HEK293T (cell line): ENCODE results near the gene DNAJC4.

Experiments
- CTCF ChIA-PET: fragments of 350-600 bp; formaldehyde crosslinking; extraction: SDS; loops from one replicate; lab custom pipeline; 2021; ENCODE audit warnings: antibody characterized with exemption, inconsistent platforms; lab: Yijun Ruan, JAX
- POLR2A ChIA-PET: fragments of 350-600 bp; formaldehyde crosslinking; extraction: SDS; loops from one replicate; lab custom pipeline; 2020; ENCODE audit warnings: antibody characterized with exemption, inconsistent platforms; lab: Yijun Ruan, JAX
- DNase-seq: peaks from one replicate; pipeline ENCODE4 v3.0.0; 2012; ENCODE audit warnings: mixed read lengths; ENCODE audit errors: extremely low spot score
- ARNT ChIP-seq: fragments of 450-650 bp; IDR thresholded peaks from 2 replicates; pipeline ENCODE4 v1.6.1; 2017; ENCODE audit warnings: mild to moderate bottlenecking
- BHLHE40 ChIP-seq: fragments of 450-650 bp; IDR thresholded peaks from 2 replicates; pipeline ENCODE4 v1.6.1; 2016; ENCODE audit warnings: mild to moderate bottlenecking, moderate library complexity, borderline replicate concordance
- CTBP1 ChIP-seq: fragments of 450-650 bp; IDR thresholded peaks from 2 replicates; pipeline ENCODE4 v1.6.1; 2016; ENCODE audit warnings: borderline replicate concordance
- ELF4 ChIP-seq: fragments of 450-650 bp; IDR thresholded peaks from 2 replicates; pipeline ENCODE4 v1.6.1; 2017; ENCODE audit warnings: antibody characterized with exemption
- FOXA1 ChIP-seq: fragments of 450-650 bp; IDR thresholded peaks from 2 replicates; pipeline ENCODE4 v1.6.1; 2016; ENCODE audit warnings: mild to moderate bottlenecking
- FOXK2 ChIP-seq: fragments of 450-650 bp; IDR thresholded peaks from 2 replicates; pipeline ENCODE4 v1.6.1; 2016; ENCODE audit warnings: mild to moderate bottlenecking
- FOXM1 ChIP-seq: fragments of 450-650 bp; IDR thresholded peaks from 2 replicates; pipeline ENCODE4 v1.6.1; 2017; ENCODE audit warnings: mild to moderate bottlenecking, borderline replicate concordance
- HDGF ChIP-seq: fragments of 450-650 bp; IDR thresholded peaks from 2 replicates; pipeline ENCODE4 v1.6.1; 2017; ENCODE audit warnings: antibody characterized with exemption, borderline replicate concordance
- L3MBTL2 ChIP-seq: fragments of 450-650 bp; conservative IDR thresholded peaks from 2 replicates; pipeline ENCODE4 v1.6.1; 2016; ENCODE audit warnings: mild to moderate bottlenecking
- LEF1 ChIP-seq: fragments of 450-650 bp; IDR thresholded peaks from 2 replicates; pipeline ENCODE4 v1.6.1; 2017; ENCODE audit warnings: mild to moderate bottlenecking, borderline replicate concordance
- NFRKB ChIP-seq: fragments of 450-650 bp; IDR thresholded peaks from 2 replicates; pipeline ENCODE4 v1.6.1; 2016; ENCODE audit warnings: mild to moderate bottlenecking, moderate library complexity
- PKNOX1 ChIP-seq: fragments of 450-650 bp; IDR thresholded peaks from 2 replicates; pipeline ENCODE4 v1.6.1; 2016
- SP1 ChIP-seq: fragments of 450-650 bp; IDR thresholded peaks from 2 replicates; pipeline ENCODE4 v1.6.1; 2017
- SUZ12 ChIP-seq: fragments of 450-650 bp; IDR thresholded peaks from 2 replicates; pipeline ENCODE4 v1.6.1; 2016; ENCODE audit warnings: mild to moderate bottlenecking
- TARDBP ChIP-seq: fragments of 450-650 bp; IDR thresholded peaks from 2 replicates; pipeline ENCODE4 v1.6.1; 2016
- ZNF384 ChIP-seq: fragments of 450-650 bp; IDR thresholded peaks from 2 replicates; pipeline ENCODE4 v1.6.1; 2016

DNAJC4 gene

GRCh38 chr11:64251016-64251752 lies 20.8 kb downstream of the DNAJC4 start, which contains the start of gene PLCB3:
TSS of gene PLCB3 (plus strand) at chr11:64251530. CDS start at chr11:64251650, 120 bp downstream.
- CTCF ChIA-PET = interaction anchor here (0.6 to 3.3 kb wide), 8 partner anchors 16 to 53 kb away, joined by 3 to 14 read pairs (median 4); partner anchors contain the start of genes ESRRA, FERMT3, NUDT22 and TRPT1
- peak; percentile 83 for DNase-seq
- POLR2A ChIA-PET = interaction anchor here (0.8 to 8.9 kb wide), 7 partner anchors 12 to 86 kb away, joined by 3 to 78 read pairs (median 3); partner anchors contain the start of genes PRDX5, STIP1 and TRMT112
- no peak for TF ChIP-seq CTBP1
- TF ChIP-seq SUZ12 = no peak
- no peak for TF ChIP-seq ELF4
- no peak for TF ChIP-seq TARDBP
- no peak for TF ChIP-seq HDGF
- no peak for TF ChIP-seq FOXA1
- TF ChIP-seq ZNF384 = no peak
- no peak for TF ChIP-seq ARNT
- no peak for TF ChIP-seq SP1
- TF ChIP-seq LEF1 = no peak
- no peak for TF ChIP-seq BHLHE40
- no peak for TF ChIP-seq NFRKB
- no peak for TF ChIP-seq PKNOX1

- no peak for DNase-seq
- TF ChIP-seq FOXK2 = no peak
- no peak for TF ChIP-seq ZNF384
- TF ChIP-seq L3MBTL2 = no peak
- TF ChIP-seq SP1 = no peak
- no peak for TF ChIP-seq FOXM1
- TF ChIP-seq HDGF = no peak
- no peak for TF ChIP-seq ELF4
- no peak for TF ChIP-seq CTBP1
- no peak for TF ChIP-seq TARDBP
- TF ChIP-seq FOXA1 = no peak
- no peak for TF ChIP-seq ARNT
- no peak for TF ChIP-seq PKNOX1
- no peak for TF ChIP-seq SUZ12
- no peak for TF ChIP-seq BHLHE40
- TF ChIP-seq LEF1 = no peak
- no peak for TF ChIP-seq NFRKB
- POLR2A ChIA-PET = interaction anchor here (0.8 to 8.9 kb wide), 3 partner anchors 12 to 67 kb away, joined by 3 to 78 read pairs (median 3); no protein-coding TSS in a partner anchor
- CTCF ChIA-PET = interaction anchor here (0.6 to 3.3 kb wide), 7 partner anchors 16 to 1101 kb away, joined by 3 to 14 read pairs (median 5); partner anchors contain the start of genes ESRRA, FERMT3, NUDT22 and TRPT1
Measured at GRCh38 chr11:64251753-64252002, 21.3 kb downstream of the DNAJC4 start.

- no peak for DNase-seq
- ChIA-PET CTCF (interaction anchor here (0.6 to 3.3 kb wide), 7 partner anchors 15 to 1101 kb away, joined by 3 to 14 read pairs (median 5); partner anchors contain the start of genes ESRRA, FERMT3, NUDT22 and TRPT1), POLR2A (interaction anchor here (0.8 to 8.9 kb wide), 4 partner anchors 10 to 68 kb away, joined by 3 to 78 read pairs (median 4); no protein-coding TSS in a partner anchor)
- TF ChIP-seq LEF1 (no peak), L3MBTL2 (no peak), BHLHE40 (no peak), HDGF (no peak), SUZ12 (no peak), SP1 (no peak), ELF4 (no peak)
Measured at GRCh38 chr11:64252003-64252872, 21.9 kb downstream of the DNAJC4 start.

GRCh38 chr11:64253043-64253442 lies 22.7 kb downstream of the DNAJC4 start:
- CTCF ChIA-PET = no interaction called here
- DNase-seq = no peak

More at GRCh38 chr11:64253043-64253442, 22.7 kb downstream of the DNAJC4 start:
- POLR2A ChIA-PET = interaction anchor here (1.1 to 8.9 kb wide), 2 partner anchors 9 to 17 kb away, joined by 3 to 78 read pairs; no protein-coding TSS in a partner anchor
- no peak for TF ChIP-seq NFRKB
- TF ChIP-seq SUZ12 = no peak
- no peak for TF ChIP-seq SP1
- TF ChIP-seq ELF4 = no peak
- no peak for TF ChIP-seq FOXK2
- no peak for TF ChIP-seq PKNOX1
- no peak for TF ChIP-seq BHLHE40
- TF ChIP-seq CTBP1 = no peak
- TF ChIP-seq LEF1 = no peak
- no peak for TF ChIP-seq ZNF384
- TF ChIP-seq HDGF = no peak
- TF ChIP-seq ARNT = no peak
- TF ChIP-seq FOXA1 = no peak
- TF ChIP-seq FOXM1 = no peak
- no peak for TF ChIP-seq L3MBTL2
- TF ChIP-seq TARDBP = no peak
